Kidney epithelial cell (primary cell): ENCODE data around the gene DHRSX. TPM values are rescaled to one million over a fixed set of nuclear protein-coding genes. Genes with fewer than 3 reads are reported as not detected.

Experiments
- DNase-seq: peaks from one replicate; pipeline ENCODE4 v3.0.0-alpha.2; 2010; ENCODE audit warnings: low read depth
- H3K27me3 ChIP-seq: 2 replicates; pipeline ENCODE4 v1.6.0; 2011; ENCODE audit warnings: low read length; ENCODE audit not compliant: control insufficient read depth, insufficient read depth
- H3K36me3 ChIP-seq: 2 replicates; pipeline ENCODE4 v1.5.1; 2011; ENCODE audit warnings: low read length; ENCODE audit not compliant: control insufficient read depth, insufficient read depth
- H3K4me3 ChIP-seq: 2 replicates; pipeline ENCODE4 v1.5.1; 2011; ENCODE audit warnings: low read depth, mild to moderate bottlenecking, control low read depth, low read length
- total RNA-seq: library from RNA; depleted of rRNA; stranded (reverse); fragments of >200 nt; gene quantifications from 2 replicates; pipeline ENCODE4 v1.2.3, GENCODE V29; 2015
- TF ChIP-seq, protein P1 (sequence below): IDR thresholded peaks from 2 replicates; pipeline ENCODE4 v1.5.1; 2011; ENCODE audit warnings: mild to moderate bottlenecking, moderate library complexity, low read length, control low read depth, inconsistent platforms; ENCODE audit not compliant: insufficient read depth, poor library complexity, severe bottlenecking

DHRSX gene
- total RNA-seq, 1 donor from 2014 or later, result 31.2 TPM

DNA sequence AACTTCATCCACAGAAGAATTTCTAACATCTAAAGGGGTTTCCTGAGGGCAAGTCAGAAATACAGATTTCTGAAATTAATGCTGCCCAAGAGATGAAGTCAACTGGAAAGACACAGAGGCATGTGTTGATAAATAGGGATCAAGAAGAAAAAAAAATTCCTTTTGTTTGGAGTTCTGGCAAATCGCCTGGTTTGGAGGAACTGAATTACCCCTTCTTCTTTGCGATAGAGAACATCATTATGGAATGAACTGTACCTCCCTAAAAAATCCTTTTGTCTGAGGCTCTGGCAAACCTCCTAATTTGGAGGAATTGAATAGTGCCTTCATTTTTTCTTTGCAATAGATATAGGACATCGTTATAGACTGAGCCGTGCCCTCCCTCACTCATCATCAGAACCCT, 200.9 kb downstream of the DHRSX start:
- TF ChIP-seq, protein P1, sequence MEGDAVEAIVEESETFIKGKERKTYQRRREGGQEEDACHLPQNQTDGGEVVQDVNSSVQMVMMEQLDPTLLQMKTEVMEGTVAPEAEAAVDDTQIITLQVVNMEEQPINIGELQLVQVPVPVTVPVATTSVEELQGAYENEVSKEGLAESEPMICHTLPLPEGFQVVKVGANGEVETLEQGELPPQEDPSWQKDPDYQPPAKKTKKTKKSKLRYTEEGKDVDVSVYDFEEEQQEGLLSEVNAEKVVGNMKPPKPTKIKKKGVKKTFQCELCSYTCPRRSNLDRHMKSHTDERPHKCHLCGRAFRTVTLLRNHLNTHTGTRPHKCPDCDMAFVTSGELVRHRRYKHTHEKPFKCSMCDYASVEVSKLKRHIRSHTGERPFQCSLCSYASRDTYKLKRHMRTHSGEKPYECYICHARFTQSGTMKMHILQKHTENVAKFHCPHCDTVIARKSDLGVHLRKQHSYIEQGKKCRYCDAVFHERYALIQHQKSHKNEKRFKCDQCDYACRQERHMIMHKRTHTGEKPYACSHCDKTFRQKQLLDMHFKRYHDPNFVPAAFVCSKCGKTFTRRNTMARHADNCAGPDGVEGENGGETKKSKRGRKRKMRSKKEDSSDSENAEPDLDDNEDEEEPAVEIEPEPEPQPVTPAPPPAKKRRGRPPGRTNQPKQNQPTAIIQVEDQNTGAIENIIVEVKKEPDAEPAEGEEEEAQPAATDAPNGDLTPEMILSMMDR, result no peak
- DNase-seq, result no peak
- no peak overlapping the region for H3K4me3 ChIP-seq
- H3K27me3 ChIP-seq, result no peaks in the 10 kb centered on the region
- H3K36me3 ChIP-seq, result no peaks in the 10 kb centered on the region

DNA sequence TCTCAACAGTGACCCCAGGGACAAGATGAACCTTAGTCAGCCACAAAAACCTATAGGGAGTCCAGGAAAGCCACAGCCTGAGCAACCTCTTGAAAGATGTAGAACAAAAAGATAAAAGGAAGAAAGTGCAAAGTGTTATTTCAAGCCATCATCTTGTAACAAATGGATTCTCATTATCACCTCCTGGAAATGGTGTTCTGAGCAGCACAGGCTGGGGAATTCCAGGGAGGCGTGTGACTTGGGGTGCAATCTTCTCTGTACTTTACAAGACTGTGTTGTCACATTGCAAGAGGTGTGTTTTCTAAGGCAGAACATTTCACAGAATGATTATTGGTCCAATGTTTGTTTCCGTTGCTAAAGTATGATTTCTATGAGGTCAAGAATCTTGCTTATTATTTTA, 214.0 kb downstream of the DHRSX start:
- DNase-seq, result no peak
- Histone ChIP-seq H3K4me3 (no peak overlapping the region), H3K36me3 (no peaks in the 10 kb centered on the region), H3K27me3 (no peaks in the 10 kb centered on the region)
- TF ChIP-seq, protein P1, result no peak

DNA sequence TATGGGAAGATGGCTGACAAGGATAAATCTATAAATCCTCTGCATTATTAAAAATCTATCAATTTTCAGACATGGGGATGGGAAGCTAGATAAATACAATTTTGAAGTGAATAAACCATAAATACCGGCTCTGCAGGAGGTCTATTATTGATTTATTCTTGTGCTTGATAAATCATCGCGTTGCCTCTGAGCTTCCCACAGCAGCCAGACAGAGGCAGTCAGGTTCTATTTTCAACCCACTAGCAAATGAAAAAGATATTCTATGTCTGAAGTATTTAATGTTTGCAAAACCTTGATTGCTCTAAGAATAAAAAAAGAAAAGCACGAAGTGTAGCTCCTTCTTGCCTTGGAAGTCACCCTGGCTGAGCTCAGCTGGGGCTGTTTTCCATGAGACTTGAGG, 216.2 kb downstream of the DHRSX start:
- TF ChIP-seq, protein P1, result no peak
- Histone ChIP-seq H3K4me3 (no peak overlapping the region), H3K36me3 (no peaks in the 10 kb centered on the region), H3K27me3 (no peaks in the 10 kb centered on the region)
- DNase-seq, result no peak

DNA sequence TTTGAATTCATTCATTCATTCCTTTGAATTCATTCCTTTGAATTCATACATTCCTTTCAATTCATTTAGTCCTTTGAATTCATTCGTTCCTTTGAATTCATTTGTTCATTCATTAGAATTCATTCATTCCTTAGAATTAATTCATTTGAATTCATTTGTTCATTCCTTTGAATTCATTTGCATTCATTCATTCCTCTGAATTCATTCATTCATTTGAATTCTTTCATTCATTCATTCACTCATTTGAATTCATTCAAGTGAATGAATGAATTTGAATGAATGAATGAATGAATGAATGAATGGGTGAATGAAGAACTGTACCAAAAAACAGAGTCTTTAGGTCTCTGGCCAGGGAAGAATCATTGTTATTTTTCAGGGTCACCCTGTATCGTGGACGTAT, 216.6 kb downstream of the DHRSX start:
- DNase-seq, result no peak
- no peak overlapping the region for H3K4me3 ChIP-seq
- H3K27me3 ChIP-seq, result no peaks in the 10 kb centered on the region
- H3K36me3 ChIP-seq, result no peaks in the 10 kb centered on the region
- TF ChIP-seq, protein P1, result no peak

DNA sequence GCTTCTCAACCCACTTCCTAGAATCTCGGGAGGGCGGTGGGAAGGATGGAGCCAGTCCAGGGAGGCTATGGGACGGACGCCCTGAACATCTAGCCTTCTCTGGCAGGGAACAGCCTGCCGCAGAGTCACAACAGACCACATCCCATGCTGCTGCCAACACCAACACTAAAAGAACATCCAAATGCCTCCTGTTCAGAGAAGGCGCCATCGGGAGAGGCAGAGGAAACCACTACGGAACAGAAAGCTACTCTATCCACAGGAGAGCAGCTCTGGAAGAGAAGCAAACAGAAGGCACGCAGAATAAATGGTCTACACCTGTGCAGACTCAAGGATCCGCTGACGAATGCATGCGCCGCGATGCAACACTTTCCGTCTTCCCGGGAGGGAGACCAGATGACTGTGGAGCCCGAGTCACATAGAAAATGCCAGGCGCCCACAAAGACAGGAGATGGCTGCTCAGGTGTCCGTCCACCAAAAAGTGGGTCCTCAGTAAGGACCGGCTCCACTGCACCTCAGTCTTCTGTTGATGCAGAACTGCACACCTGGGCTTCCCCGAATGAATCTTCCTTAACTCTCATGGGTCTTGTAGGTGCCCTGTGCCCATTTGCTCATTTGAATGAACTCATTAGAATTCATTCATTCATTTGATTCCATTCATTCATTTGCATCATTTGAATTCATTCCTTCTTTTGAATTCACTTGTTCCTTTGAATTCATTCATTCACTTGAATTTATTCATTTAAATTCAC, 217.5 kb downstream of the DHRSX start:
- no peaks in the 10 kb centered on the region for H3K27me3 ChIP-seq
- no peaks in the 10 kb centered on the region for H3K36me3 ChIP-seq
- TF ChIP-seq, protein P1, result no peak
- no peak for DNase-seq
- H3K4me3 ChIP-seq, result no peak overlapping the region
